A549 (cell line): ENCODE data around the gene INAFM1.

ENCODE experiments used
- BCL3 ChIP-seq: fragments of >200 bp; sonication (Bioruptor Twin); formaldehyde crosslinking; IDR thresholded peaks from 3 replicates; pipeline ENCODE4 v1.6.1; 2016
- EP300 ChIP-seq, 2 experiments: fragments of >200 bp; sonication (Bioruptor Twin); formaldehyde crosslinking; IDR thresholded peaks; 2 replicates in 1 of 2; 3 replicates in 1 of 2; pipeline ENCODE4 v1.6.1; 2016 to 2017
- JUN ChIP-seq, 2 experiments: fragments of >200 bp; sonication (Bioruptor Twin); formaldehyde crosslinking; IDR thresholded peaks; 2 replicates in 1 of 2; 3 replicates in 1 of 2; pipeline ENCODE4 v1.6.1; 2016 to 2017
- KDM1A ChIP-seq: fragments of 200-600 bp; sonication (generic); IDR thresholded peaks from 2 replicates; pipeline ENCODE4 v1.6.1; 2016; ENCODE audit warnings: low read depth, mild to moderate bottlenecking
- PBX3 ChIP-seq: IDR thresholded peaks from 2 replicates; pipeline ENCODE4 v1.6.1; 2012
- POLR2A ChIP-seq: IDR thresholded peaks from 2 replicates; pipeline ENCODE4 v1.6.1; 2012; ENCODE audit warnings: mild to moderate bottlenecking, low read length
- RAD21 ChIP-seq, 2 experiments: fragments of >200 bp in 1 of 2; sonication (Bioruptor Twin) in 1 of 2; formaldehyde crosslinking in 1 of 2; IDR thresholded peaks in 1 of 2; conservative IDR thresholded peaks in 1 of 2; 2 replicates in 1 of 2; 3 replicates in 1 of 2; pipeline ENCODE4 v1.6.1; 2012 to 2018; ENCODE audit warnings: inconsistent platforms in 1 of 2
- RCOR1 ChIP-seq: fragments of 150-350 bp; IDR thresholded peaks from 2 replicates; pipeline ENCODE4 v1.6.1; 2014; ENCODE audit warnings: antibody characterized with exemption, low read length, low read depth
- ZNF302 ChIP-seq: fragments of 250-450 bp; sonication (Bioruptor Pico); IDR thresholded peaks from 2 replicates; pipeline ENCODE4 v1.9.0; 2021; ENCODE audit warnings: inconsistent platforms, mild to moderate bottlenecking, moderate library complexity
- ZSCAN20 ChIP-seq: fragments of 250-450 bp; sonication (Bioruptor Pico); IDR thresholded peaks from 2 replicates; pipeline ENCODE4 v1.8.0; 2022; ENCODE audit warnings: mild to moderate bottlenecking, moderate library complexity
- TF ChIP-seq, protein P1 (sequence below): IDR thresholded peaks from 2 replicates; pipeline ENCODE4 v1.6.1; 2012
- TF ChIP-seq, protein P2 (sequence below): fragments of >200 bp; sonication (Bioruptor Twin); formaldehyde crosslinking; IDR thresholded peaks from 3 replicates; pipeline ENCODE4 v1.5.1; 2016
- TF ChIP-seq, protein P3 (sequence below): fragments of 250-450 bp; sonication (Bioruptor Pico); IDR thresholded peaks from 2 replicates; pipeline ENCODE4 v1.5.0; 2020; ENCODE audit warnings: low read depth, mild to moderate bottlenecking, moderate library complexity

DNA sequence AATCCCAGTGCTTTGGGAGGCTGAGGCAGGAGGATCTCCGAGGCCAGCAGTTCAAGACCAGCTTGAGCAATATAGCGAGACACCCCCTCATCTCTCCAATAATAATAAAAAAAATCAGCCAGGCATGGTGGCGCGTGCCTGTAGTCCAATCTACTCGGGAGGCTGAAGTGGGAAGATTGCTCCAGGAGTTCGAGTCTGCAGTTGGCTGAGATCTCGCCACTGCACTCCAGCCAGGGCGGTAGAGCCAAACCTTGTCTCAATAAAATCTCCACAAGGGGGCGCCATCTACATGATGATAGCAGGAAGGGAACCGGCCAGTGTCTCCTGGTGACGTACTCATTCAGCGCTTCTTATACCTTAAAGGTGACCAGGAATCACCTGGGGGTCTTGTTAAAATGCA is 21.4 kb downstream of the INAFM1 start:
- TF ChIP-seq ZSCAN20 (CRISPR knock-in tag) (no peak), RAD21 (conservative IDR thresholded peaks at IDR 0.05 in 1 of 2, IDR thresholded peaks at IDR 0.05 in 1 of 2) (peak; percentile 97 to 99), PBX3 (no peak), KDM1A (no peak), EP300 (IDR thresholded peaks at IDR 0.05) (no peak), RCOR1 (no peak), JUN (IDR thresholded peaks at IDR 0.05) (no peak), ZNF302 (CRISPR knock-in tag) (no peak), POLR2A (no peak), BCL3 (no peak)
- TF ChIP-seq, protein P1, sequence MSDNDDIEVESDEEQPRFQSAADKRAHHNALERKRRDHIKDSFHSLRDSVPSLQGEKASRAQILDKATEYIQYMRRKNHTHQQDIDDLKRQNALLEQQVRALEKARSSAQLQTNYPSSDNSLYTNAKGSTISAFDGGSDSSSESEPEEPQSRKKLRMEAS: no peak
- TF ChIP-seq, protein P2, sequence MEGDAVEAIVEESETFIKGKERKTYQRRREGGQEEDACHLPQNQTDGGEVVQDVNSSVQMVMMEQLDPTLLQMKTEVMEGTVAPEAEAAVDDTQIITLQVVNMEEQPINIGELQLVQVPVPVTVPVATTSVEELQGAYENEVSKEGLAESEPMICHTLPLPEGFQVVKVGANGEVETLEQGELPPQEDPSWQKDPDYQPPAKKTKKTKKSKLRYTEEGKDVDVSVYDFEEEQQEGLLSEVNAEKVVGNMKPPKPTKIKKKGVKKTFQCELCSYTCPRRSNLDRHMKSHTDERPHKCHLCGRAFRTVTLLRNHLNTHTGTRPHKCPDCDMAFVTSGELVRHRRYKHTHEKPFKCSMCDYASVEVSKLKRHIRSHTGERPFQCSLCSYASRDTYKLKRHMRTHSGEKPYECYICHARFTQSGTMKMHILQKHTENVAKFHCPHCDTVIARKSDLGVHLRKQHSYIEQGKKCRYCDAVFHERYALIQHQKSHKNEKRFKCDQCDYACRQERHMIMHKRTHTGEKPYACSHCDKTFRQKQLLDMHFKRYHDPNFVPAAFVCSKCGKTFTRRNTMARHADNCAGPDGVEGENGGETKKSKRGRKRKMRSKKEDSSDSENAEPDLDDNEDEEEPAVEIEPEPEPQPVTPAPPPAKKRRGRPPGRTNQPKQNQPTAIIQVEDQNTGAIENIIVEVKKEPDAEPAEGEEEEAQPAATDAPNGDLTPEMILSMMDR: peak; percentile 98
- TF ChIP-seq, protein P3, sequence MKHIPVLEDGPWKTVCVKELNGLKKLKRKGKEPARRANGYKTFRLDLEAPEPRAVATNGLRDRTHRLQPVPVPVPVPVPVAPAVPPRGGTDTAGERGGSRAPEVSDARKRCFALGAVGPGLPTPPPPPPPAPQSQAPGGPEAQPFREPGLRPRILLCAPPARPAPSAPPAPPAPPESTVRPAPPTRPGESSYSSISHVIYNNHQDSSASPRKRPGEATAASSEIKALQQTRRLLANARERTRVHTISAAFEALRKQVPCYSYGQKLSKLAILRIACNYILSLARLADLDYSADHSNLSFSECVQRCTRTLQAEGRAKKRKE (CRISPR knock-in tag): no peak
